Activated CD8-positive, alpha-beta memory T cell treated with anti-CD3 and anti-CD28 coated beads, Interleukin-2, amount 50 U/mL, for 4 hours (primary cell): Measurements from ENCODE around the gene ZBTB3.
"Not testable (repeated sequence)": the region's sequence is repeated elsewhere in the genome, so short reads cannot be mapped to it uniquely, and the experiment has no call there.

Source experiments
- DNase-seq: peaks from one replicate; pipeline ENCODE4 v3.0.0-alpha.2; 2020

The ZBTB3 gene

DNA sequence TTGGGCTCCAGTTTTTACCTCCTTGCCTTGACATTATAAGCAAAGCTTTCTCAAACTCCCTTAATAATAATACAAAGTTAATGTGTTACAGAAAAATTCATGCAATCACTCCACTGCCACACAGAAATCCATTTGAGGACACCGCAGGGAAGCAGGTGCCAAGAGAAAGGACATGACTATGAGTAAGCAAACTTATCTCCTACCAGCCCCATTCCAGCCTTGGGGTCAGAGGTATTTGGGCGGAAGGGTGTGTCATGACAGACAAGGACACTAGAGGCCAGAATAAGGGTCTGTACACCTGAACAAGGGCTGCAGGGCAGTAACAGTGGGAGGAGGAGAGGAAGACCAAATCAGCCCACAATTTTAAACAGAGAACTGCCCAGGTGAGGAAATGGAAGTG, 40.6 kb downstream of the ZBTB3 start:
- DNase-seq: no peak

DNA sequence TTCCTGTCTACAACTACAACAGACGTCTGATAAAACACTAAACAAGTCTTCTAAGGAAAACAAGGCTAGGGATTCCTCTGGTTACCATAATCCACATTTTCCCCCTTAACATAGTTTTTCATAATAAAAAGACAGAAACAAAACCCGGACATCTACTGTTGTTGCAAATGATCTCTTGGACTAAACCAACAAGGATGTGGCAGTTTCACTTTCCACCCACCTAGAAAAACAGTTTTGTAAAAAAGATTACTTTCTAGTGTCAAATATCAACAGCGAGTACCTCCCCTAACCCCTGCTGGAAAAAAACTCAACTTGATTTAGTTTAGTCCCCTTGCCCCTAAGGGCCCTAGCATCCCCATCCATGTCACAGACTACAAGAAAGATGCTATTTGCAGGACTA, 41.1 kb downstream of the ZBTB3 start:
- no peak for DNase-seq

DNA sequence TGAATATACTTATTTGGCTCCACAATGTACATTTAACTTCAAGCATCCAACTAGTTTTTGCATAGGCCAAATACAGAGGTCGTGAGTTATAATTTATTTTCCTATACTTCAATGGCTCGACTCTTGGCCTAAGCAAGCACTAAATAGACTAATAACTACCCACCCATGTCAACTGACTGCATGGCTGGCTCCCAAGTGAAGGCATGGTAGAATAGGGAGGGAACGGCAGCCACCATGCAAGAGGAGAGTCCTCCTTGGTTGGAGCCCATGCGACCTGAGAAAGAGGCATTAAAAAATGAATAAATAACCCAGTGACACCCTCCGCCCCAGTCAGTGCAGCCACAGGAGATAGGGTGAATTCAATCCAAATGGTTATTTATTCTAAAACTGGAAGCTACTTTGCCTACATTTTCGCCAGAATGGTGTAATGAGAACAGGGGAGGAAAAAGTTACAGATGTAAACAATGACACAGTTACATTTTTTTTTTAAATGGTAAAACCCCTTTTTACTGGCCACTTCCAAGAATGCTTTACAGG, 41.6 kb downstream of the ZBTB3 start:
- no peak for DNase-seq

GRCh38 chr11:62710001-62710345, 44.0 kb downstream of the ZBTB3 start:
- peak; percentile 23 for DNase-seq

DNA sequence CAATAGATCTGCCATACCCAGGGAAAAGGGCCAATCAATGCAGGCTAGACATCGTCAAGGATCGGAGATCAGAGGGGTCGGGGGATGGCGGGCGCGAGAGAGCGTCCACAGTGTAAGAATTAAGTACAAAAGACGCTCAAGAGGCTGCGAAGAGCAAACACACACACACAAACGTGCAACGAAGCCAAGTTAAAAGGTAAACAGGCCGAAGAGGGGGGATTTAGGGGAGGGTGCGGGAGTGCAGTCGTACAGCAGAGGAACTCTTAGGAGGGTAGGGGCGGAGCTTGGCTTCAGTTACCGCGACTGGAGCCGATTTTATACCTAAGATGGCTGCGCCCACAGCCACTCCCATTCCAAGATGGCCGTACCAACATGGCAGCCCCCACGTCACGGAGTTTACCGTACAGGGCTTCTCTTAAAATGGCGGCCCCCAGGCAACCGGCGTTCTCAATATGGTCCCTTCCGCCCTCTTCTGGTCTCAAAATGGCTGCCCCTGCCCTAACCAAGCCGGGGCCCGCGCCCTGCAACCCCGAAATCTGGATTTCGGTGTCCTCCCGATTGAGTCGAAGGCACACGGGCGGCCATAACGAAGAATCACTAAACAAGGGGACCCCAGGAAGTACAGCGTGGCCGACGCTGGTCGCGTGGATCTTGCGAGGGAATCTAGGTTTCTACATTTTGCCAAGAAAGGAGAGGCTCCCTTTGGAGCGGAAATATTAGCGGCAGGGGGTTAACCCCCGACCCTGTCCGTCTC, 44.5 kb downstream of the ZBTB3 start:
- DNase-seq: peak; percentile 95

DNA sequence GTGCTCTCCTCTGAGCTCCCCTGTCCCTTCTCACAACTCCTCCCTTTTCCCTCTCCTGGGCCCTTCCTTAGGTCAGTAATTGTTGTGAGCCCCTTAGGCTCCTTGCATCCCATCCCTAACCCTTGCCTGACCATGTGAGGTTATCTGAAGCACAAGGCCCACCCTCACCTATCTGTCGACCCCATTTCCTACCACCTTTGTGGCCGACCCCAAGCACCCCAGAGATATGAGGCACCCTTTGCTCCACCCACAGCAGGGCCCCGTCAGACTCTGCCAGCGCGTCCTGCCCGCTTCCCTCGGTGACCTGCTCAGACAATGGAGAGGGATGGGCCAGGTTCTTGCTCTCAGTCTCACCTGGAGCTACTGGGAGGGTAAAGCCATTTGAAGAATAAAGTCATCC, 45.2 kb downstream of the ZBTB3 start:
- DNase-seq: peak; percentile 55

GRCh38 chr11:62708392-62708791, 45.6 kb downstream of the ZBTB3 start:
- DNase-seq: no peak

GRCh38 chr11:62707277-62707861, 46.6 kb downstream of the ZBTB3 start, which contains the start of the genes BSCL2 and GNG3:
TSS of gene BSCL2 (minus strand) at chr11:62707424. CDS start at chr11:62707195, 229 bp downstream.
TSS of gene GNG3 (plus strand) at chr11:62707676. CDS start at chr11:62708296, 620 bp downstream.
- DNase-seq: no peak

GRCh38 chr11:62706850-62707247, 47.1 kb downstream of the ZBTB3 start:
- DNase-seq: no peak

- DNase-seq: peak; percentile 96
Observed at GRCh38 chr11:62705880-62706849, 47.8 kb downstream of the ZBTB3 start.

DNA sequence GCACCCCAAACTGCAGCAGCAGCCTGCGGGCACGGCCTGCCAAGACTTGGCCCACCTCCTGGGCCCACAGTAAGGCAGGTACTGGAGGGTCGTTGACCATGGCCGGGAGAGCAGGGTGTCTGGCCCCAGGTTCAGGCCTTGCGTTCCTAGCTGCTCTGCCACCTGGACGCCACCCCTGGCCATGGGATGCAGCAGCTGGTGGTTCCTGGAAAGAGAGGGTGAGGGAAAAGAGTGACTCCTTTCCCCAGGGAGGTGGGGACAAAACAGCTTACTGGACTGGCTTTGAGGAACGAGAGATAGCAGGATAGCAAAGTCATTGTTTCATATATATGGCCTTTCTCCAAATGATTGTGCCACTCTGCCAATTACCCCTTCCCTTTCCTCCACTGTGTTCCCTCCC, 48.5 kb downstream of the ZBTB3 start:
- no peak for DNase-seq

- DNase-seq: not testable (repeated sequence)
Observed at GRCh38 chr11:62703921-62704320, 50.0 kb downstream of the ZBTB3 start.

DNA sequence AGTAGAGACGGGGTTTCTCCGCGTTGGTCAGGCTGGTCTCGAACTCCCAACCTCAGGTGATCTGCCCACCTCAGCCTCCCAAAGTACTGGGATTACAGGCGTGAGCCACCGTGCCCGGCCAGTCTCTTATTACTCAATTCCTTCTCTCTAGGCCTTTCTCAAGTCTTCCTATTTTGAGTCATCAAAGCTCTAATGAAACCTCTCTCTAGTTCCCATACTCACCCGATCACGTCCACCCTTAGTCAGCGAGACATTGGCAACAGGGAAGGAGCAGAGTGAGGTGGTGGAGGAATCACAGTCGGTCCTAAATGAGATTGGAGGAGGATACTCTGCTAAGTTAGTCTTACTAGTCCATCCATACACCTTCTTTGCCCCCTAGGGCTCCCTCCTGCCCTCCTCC, 51.7 kb downstream of the ZBTB3 start:
- no peak for DNase-seq
